ENCODE measurements around the gene GPR62. TPM values are rescaled to one million over a fixed set of nuclear protein-coding genes. Genes with fewer than 3 reads are reported as not detected.

GPR62 gene
- total and polyA plus RNA-seq, 2 experiments from 2014 or later: 0.10 to 0.38 TPM

DNA sequence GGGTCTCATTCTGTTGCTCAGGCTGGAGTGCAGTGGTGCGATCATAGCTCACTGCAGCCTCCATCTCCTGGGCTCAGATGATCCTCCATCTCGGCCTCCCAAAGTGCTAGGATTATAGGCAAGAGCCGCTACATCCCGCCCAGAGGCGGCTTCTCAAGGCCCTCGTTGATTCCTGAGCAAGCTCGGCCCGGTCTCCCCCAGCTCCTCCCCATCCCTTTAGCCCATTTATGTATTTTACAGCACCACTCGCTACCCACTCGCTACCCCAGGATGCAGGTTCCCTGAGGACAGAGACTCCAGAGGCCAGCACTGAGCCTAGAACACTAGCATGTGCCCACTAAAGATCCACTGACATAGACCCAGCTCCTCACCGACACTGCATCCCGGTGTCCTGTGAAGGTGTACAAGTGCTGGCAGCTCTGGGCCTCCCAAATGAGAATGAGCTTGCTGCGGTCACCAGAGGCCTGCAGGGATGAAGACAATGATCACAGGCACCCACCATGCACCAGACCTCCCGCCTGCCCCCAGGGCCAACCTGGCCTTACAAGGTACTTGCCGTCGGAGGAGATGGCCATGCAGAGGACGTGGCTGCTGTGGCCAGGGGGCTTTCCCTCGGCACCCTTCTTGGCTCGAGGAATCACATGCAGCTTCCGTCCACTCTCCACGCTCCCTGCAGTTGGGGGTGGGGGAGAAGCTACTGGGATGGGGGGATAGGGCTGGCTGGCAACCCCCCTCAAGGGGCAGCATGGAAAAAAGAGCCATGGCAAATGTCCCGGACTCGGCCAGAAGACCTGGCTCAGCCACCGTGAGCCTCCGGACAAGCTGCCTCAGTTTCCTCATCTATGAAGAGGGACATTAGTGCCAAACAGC lies 19.1 kb upstream of the GPR62 start:
- no peak for TF ChIP-seq EZH2phosphoT487 (IDR thresholded peaks at IDR 0.05; ENCODE audit: unreplicated experiment)
- TF ChIP-seq, protein P1, sequence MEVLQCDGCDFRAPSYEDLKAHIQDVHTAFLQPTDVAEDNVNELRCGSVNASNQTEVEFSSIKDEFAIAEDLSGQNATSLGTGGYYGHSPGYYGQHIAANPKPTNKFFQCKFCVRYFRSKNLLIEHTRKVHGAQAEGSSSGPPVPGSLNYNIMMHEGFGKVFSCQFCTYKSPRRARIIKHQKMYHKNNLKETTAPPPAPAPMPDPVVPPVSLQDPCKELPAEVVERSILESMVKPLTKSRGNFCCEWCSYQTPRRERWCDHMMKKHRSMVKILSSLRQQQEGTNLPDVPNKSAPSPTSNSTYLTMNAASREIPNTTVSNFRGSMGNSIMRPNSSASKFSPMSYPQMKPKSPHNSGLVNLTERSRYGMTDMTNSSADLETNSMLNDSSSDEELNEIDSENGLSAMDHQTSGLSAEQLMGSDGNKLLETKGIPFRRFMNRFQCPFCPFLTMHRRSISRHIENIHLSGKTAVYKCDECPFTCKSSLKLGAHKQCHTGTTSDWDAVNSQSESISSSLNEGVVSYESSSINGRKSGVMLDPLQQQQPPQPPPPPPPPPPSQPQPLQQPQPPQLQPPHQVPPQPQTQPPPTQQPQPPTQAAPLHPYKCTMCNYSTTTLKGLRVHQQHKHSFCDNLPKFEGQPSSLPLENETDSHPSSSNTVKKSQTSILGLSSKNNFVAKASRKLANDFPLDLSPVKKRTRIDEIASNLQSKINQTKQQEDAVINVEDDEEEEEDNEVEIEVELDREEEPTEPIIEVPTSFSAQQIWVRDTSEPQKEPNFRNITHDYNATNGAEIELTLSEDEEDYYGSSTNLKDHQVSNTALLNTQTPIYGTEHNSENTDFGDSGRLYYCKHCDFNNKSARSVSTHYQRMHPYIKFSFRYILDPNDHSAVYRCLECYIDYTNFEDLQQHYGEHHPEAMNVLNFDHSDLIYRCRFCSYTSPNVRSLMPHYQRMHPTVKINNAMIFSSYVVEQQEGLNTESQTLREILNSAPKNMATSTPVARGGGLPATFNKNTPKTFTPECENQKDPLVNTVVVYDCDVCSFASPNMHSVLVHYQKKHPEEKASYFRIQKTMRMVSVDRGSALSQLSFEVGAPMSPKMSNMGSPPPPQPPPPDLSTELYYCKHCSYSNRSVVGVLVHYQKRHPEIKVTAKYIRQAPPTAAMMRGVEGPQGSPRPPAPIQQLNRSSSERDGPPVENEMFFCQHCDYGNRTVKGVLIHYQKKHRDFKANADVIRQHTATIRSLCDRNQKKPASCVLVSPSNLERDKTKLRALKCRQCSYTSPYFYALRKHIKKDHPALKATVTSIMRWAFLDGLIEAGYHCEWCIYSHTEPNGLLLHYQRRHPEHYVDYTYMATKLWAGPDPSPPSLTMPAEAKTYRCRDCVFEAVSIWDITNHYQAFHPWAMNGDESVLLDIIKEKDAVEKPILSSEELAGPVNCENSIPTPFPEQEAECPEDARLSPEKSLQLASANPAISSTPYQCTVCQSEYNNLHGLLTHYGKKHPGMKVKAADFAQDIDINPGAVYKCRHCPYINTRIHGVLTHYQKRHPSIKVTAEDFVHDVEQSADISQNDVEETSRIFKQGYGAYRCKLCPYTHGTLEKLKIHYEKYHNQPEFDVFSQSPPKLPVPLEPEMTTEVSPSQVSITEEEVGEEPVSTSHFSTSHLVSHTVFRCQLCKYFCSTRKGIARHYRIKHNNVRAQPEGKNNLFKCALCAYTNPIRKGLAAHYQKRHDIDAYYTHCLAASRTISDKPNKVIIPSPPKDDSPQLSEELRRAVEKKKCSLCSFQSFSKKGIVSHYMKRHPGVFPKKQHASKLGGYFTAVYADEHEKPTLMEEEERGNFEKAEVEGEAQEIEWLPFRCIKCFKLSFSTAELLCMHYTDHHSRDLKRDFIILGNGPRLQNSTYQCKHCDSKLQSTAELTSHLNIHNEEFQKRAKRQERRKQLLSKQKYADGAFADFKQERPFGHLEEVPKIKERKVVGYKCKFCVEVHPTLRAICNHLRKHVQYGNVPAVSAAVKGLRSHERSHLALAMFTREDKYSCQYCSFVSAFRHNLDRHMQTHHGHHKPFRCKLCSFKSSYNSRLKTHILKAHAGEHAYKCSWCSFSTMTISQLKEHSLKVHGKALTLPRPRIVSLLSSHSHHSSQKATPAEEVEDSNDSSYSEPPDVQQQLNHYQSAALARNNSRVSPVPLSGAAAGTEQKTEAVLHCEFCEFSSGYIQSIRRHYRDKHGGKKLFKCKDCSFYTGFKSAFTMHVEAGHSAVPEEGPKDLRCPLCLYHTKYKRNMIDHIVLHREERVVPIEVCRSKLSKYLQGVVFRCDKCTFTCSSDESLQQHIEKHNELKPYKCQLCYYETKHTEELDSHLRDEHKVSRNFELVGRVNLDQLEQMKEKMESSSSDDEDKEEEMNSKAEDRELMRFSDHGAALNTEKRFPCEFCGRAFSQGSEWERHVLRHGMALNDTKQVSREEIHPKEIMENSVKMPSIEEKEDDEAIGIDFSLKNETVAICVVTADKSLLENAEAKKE (CRISPR knock-in tag; IDR thresholded peaks at IDR 0.05): no peak
- no peak for TF ChIP-seq CREB1 (CRISPR knock-in tag; IDR thresholded peaks at IDR 0.05; ENCODE audit: low read depth)
- TF ChIP-seq STAT1 (IDR thresholded peaks at IDR 0.05; ENCODE audit: unreplicated experiment): no peak
- TF ChIP-seq, protein P2, sequence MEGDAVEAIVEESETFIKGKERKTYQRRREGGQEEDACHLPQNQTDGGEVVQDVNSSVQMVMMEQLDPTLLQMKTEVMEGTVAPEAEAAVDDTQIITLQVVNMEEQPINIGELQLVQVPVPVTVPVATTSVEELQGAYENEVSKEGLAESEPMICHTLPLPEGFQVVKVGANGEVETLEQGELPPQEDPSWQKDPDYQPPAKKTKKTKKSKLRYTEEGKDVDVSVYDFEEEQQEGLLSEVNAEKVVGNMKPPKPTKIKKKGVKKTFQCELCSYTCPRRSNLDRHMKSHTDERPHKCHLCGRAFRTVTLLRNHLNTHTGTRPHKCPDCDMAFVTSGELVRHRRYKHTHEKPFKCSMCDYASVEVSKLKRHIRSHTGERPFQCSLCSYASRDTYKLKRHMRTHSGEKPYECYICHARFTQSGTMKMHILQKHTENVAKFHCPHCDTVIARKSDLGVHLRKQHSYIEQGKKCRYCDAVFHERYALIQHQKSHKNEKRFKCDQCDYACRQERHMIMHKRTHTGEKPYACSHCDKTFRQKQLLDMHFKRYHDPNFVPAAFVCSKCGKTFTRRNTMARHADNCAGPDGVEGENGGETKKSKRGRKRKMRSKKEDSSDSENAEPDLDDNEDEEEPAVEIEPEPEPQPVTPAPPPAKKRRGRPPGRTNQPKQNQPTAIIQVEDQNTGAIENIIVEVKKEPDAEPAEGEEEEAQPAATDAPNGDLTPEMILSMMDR (conservative IDR thresholded peaks at IDR 0.05; ENCODE audit: low read depth in 2 of 2): no peak
- TF ChIP-seq, protein P3, sequence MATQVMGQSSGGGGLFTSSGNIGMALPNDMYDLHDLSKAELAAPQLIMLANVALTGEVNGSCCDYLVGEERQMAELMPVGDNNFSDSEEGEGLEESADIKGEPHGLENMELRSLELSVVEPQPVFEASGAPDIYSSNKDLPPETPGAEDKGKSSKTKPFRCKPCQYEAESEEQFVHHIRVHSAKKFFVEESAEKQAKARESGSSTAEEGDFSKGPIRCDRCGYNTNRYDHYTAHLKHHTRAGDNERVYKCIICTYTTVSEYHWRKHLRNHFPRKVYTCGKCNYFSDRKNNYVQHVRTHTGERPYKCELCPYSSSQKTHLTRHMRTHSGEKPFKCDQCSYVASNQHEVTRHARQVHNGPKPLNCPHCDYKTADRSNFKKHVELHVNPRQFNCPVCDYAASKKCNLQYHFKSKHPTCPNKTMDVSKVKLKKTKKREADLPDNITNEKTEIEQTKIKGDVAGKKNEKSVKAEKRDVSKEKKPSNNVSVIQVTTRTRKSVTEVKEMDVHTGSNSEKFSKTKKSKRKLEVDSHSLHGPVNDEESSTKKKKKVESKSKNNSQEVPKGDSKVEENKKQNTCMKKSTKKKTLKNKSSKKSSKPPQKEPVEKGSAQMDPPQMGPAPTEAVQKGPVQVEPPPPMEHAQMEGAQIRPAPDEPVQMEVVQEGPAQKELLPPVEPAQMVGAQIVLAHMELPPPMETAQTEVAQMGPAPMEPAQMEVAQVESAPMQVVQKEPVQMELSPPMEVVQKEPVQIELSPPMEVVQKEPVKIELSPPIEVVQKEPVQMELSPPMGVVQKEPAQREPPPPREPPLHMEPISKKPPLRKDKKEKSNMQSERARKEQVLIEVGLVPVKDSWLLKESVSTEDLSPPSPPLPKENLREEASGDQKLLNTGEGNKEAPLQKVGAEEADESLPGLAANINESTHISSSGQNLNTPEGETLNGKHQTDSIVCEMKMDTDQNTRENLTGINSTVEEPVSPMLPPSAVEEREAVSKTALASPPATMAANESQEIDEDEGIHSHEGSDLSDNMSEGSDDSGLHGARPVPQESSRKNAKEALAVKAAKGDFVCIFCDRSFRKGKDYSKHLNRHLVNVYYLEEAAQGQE (IDR thresholded peaks at IDR 0.05; ENCODE audit: unreplicated experiment): no peak
- no peak for TF ChIP-seq EZH2 (IDR thresholded peaks at IDR 0.05; ENCODE audit: low read depth, unreplicated experiment)
- TF ChIP-seq ZNF114 (CRISPR knock-in tag; IDR thresholded peaks at IDR 0.05): no peak
- TF ChIP-seq ZNF331 (CRISPR knock-in tag; IDR thresholded peaks at IDR 0.05; ENCODE audit: low read depth): no peak
- TF ChIP-seq NANOG (IDR thresholded peaks at IDR 0.05; ENCODE audit: borderline replicate concordance): no peak
- TF ChIP-seq, protein P4, sequence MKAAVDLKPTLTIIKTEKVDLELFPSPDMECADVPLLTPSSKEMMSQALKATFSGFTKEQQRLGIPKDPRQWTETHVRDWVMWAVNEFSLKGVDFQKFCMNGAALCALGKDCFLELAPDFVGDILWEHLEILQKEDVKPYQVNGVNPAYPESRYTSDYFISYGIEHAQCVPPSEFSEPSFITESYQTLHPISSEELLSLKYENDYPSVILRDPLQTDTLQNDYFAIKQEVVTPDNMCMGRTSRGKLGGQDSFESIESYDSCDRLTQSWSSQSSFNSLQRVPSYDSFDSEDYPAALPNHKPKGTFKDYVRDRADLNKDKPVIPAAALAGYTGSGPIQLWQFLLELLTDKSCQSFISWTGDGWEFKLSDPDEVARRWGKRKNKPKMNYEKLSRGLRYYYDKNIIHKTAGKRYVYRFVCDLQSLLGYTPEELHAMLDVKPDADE (IDR thresholded peaks at IDR 0.05): no peak
- no peak for TF ChIP-seq POLR2AphosphoS5 (IDR thresholded peaks at IDR 0.05; ENCODE audit: low read depth)
- TF ChIP-seq JUNB (IDR thresholded peaks at IDR 0.05; ENCODE audit: unreplicated experiment): no peak
- Histone ChIP-seq H3K36me3 (ENCODE audit: insufficient read depth) (peaks cover 12% of the 10 kb centered on the region), H3F3A (replicated peaks; ENCODE audit: low read depth) (0 out of 2 replicates have a peak, but pooled peaks cover 2% of the 10 kb centered on the region), H4K20me1 (replicated peaks; ENCODE audit: insufficient read depth) (peaks cover 12% of the 10 kb centered on the region), H3K79me2 (replicated peaks; ENCODE audit: insufficient read depth) (peaks cover 21% of the 10 kb centered on the region), H2AFZ (no peak overlapping the region), H3K4me2 (no peak overlapping the region), H3K9me2 (ENCODE audit: insufficient read depth) (no peaks in the 10 kb centered on the region), H3K27ac (ENCODE audit: low read depth) (no peak overlapping the region), H3K4me3 (no peak overlapping the region), H3K4me1 (ENCODE audit: insufficient read depth) (peaks cover 9% of the 10 kb centered on the region; the same call in 1 of the 2 replicates), H3K27me3 (ENCODE audit: insufficient read depth) (no peaks in the 10 kb centered on the region)
- Mint-ChIP-seq H3K4me3 (no peak overlapping the region), H3K4me1 (peaks cover 13% of the 10 kb centered on the region), H3K27ac (no peak overlapping the region), H3K36me3 (ENCODE audit: low read depth) (peaks cover 86% of the 10 kb centered on the region), H3K9me3 (no peaks in the 10 kb centered on the region), H3K27me3 (ENCODE audit: insufficient read depth, low read depth, poor library complexity) (peaks cover 5% of the 10 kb centered on the region)
- DNase-seq (ENCODE audit: low spot score): no peak
- ATAC-seq: no peak
